HL-60/S4 (cell line): ENCODE data around the gene SPTLC3.

Experiments used
- in situ Hi-C: fragments of 300-500 bp; cut with MboI; formaldehyde crosslinking; loops from 2 replicates; pipeline ENCODE4 v1.14.3; 2022; ENCODE audit warnings: low sequenced_read_pairs

SPTLC3 gene

DNA sequence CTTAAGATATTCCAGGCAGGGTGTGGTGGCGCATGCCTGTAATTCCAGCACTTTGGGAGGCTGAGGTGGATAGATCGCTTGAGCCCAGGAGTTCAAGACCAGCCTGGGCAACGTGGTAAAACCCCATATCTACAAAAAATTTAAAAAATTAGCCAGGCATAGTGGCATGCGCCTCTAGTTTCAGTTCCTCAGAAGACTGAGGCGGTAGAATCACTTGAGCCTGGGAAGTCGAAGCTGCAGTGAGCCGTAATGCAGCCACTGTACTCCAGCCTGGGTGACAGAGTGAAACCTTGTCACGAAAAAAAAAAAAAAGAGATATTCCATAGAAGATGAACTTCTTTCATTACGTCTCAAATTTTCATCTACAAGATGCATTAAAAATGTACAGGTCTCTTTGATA, 165.6 kb downstream of the SPTLC3 start:
- in situ Hi-C loops = no loop called here

DNA sequence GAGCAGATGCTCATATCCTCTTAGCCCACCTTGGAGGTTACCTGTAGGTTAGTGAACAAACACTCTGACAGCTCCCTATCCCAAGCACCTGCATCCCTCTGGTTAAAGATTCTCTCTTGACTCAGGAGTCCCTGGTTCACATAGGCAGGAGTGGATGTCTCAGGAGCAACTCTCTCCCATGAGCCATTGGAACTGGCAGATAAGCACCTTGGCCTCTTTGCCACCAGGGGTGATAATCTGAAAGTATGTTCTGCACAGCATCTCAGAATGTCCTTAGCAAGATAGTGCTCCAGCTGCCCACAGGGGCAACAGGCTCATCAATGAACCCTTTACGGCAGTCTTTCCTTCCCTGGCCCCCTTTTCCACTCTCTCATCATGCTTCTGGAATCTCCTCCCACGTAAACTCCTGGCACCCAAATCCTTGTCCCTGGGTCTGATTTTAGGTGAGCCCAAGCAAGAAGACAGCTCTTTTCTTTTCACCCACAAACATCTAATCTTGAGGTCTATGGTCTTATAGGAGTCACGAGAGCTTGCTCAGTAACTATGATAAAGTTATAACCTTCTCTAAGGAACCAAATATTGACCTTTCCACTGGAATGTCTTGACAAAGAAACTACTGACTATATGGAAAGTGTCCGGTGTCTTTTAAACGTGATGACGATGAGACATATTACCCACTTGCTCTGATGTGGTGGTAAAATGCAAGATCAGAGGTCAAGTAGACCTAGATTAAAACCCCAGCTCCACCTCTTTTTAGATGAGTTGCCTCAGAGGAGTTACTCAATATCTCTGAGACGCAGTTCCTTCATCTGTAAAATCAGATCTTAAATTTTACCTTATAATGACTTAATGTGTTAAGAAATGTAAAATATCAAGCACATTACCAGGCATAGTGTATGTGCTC, 172.5 kb downstream of the SPTLC3 start:
- in situ Hi-C loops = no loop called here

DNA sequence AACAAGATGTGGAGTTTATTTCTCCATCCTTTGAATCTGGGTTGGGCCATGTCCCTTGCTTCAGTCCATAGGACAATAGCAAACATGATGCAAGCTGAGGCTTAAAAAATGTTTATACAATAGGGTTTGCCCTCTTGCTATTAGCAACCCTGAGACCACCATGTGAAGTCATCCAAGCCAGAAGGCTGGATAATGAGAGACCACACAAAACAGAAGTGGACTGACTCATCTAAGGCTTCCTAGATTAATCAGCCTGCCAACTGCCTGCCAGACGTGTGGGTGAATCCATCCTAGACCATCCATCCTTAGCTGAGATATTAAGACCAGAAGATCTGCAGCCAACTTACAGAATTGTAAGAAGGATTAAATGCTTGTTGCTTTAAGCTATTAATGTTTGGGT, 174.2 kb downstream of the SPTLC3 start:
- in situ Hi-C loops = no loop called here

- in situ Hi-C loops = no loop called here
Observed at GRCh38 chr20:13186043-13186774, 177.4 kb downstream of the SPTLC3 start.

DNA sequence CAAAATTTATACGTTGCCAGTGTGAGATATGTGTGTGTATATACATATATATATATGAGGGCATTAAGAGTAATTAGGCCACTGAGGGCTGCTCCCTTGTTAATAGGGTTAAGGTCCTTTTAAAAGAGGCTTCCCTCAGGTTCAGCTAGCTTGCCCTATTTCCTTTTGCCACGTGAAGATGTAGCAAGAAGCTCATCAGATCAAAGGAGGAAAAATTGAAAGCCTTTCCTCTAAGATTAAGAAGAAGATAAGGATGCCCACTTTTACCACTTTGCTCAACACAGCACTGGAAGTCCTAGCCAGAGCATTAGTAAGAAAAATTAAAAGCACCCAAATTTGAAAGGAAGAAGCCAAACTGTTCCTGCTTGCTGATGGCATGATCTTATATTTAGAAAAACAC, 179.1 kb downstream of the SPTLC3 start:
- in situ Hi-C loops = no loop called here

DNA sequence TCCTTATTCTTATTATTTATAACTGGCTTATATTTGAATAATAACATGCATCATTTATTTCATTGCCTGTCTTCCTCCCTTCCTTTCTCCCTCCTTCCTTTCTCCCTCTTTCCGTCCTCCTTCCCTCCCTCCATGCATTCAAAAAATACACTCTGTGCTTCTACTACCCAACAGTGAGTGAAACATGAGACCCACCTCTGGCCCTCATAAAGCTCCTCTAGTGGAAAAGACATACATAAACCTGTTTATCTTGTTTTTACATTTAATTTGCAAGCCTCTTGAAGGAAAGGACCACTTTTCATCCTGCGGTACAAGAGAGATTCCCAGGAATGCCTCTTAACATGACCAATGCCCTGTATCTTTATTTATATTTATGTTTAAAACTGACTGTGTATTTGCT, 190.5 kb downstream of the SPTLC3 start:
- in situ Hi-C loops = no loop called here

GRCh38 chr20:13200767-13201500, 192.2 kb downstream of the SPTLC3 start:
- in situ Hi-C loops = no loop called here

DNA sequence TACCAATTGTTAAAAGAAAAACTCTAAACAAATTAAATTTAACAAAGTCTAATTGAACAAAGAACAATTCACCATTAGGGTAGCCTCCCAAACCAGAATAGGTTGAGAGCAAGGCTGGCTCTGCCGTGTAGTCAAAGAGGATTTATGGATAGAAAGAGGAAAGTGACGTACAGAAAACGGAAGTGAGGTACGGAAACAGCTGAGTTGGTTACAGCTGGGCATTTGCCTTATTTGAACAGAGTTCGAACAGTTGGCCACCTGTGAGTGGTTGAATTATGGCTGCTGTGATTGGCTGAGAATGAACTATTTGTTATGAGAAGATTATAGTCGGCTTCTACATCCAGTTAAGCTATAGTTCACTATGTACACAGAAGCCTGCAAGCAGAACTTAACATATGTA, 193.8 kb downstream of the SPTLC3 start:
- in situ Hi-C loops = no loop called here

GRCh38 chr20:13205425-13205824, 196.7 kb downstream of the SPTLC3 start:
- in situ Hi-C loops = no loop called here

DNA sequence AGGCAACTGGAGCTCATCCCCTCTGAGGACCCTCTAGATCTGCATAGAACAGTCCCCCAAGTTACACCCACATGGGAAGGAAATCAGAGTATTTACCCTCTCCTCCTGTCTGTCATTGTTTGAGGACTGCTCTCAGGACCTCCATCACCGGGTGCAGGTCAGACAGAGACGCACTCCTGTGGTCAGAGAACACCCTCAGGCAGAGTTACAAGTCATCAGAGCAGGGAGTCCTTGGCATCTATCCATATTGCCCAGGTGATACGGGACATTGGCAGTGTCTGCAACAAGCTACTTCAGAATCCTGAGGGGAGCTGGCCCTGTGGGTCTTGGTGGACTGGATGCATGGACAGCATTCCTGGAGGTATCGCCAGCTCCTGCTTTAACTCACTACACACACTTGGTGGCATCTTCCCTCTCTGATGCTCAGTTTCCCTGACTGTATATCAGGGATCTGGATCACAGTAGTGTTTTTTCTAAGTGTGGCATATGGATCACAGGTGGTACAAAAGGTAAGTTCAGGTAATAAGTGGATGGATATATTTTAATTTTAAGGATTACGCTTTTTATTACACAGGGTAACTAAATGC, 197.2 kb downstream of the SPTLC3 start:
- in situ Hi-C loops = no loop called here

GRCh38 chr20:13207016-13207415, 198.2 kb downstream of the SPTLC3 start:
- in situ Hi-C loops = no loop called here

DNA sequence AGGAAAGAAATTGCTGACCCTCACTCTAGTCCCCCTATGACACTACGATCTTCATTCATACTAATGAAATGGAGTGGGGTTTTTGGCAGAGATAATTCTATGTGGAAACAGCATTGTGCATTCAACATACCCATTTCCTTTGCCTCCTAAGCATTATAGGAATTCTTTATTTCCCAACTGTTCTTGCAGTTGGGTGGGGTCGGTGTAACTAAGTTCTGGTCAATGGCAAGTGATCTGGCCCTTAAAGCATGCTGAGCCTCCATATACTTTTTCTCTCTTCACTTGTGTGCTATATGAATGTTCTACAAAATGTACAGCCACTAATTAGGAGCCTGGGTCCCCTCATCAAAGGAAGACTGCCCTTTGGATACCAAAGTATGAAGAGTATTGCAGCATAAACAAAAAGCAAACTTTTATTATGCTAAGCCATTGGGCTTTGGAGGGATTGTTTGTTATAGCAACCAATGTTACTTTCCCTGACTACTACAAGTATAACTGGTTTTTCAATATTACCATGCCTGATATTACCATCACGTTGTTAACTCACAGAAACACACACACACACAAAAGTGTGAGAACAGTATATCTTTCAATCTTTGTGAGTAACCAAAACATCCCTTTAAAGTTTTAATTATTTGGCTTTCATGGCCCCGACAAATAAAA, 203.3 kb downstream of the SPTLC3 start:
- in situ Hi-C loops = no loop called here

- in situ Hi-C loops = no loop called here
Observed at GRCh38 chr20:13212750-13213149, 204.0 kb downstream of the SPTLC3 start.

DNA sequence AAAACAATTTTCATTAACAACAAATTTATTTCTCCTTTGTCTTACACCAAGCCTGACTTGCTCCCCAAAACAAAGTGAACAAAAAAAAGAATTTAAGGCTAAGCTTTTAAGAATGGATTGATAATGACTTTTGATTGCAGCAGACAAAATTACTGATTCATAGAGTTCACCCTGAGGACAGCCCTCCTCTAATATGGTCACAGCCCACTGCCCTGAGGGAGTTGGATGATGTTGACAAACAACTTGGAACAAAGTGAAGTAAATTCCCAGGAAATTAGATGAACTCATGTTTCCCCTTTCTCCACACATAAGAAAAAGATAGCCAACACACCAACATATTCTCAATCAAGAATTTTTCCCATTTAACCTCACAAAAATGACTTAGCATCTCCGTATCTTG, 204.6 kb downstream of the SPTLC3 start:
- in situ Hi-C loops = no loop called here

DNA sequence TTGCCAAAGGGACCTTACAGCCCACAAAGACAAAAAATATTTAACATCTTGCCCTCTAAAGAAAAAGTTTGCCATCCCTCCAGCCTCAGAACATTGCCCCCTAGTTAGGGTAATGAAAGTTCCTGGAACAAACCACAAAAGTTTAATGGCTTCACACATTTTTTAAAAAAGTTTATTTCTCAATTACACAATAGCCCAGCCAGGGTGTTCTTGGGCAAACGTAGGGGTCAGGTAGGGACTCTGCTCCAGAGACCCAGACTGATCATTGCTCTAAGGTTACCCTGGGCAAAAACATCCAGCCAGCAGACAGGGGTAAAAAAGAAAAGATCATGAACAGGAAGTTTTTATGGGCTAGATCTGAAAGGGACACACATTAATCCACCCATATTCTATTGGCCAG, 207.8 kb downstream of the SPTLC3 start:
- in situ Hi-C loops = no loop called here
